NK-92 (cell line): Measurements from ENCODE around the gene TMEM125.

Experiments
- DNase-seq: peaks from one replicate; lab custom pipeline; 2025; ENCODE audit not compliant: unreplicated experiment; lab: John Stamatoyannopoulos, UW

TMEM125 gene

GRCh38 chr1:43308635-43309404 is 39.0 kb downstream of the TMEM125 start:
- no peak for DNase-seq

GRCh38 chr1:43309405-43310025 is 39.7 kb downstream of the TMEM125 start:
- no peak for DNase-seq

GRCh38 chr1:43311521-43311920 is 41.7 kb downstream of the TMEM125 start:
- no peak for DNase-seq

- no peak for DNase-seq
Observed at GRCh38 chr1:43312212-43312623, 42.4 kb downstream of the TMEM125 start.

GRCh38 chr1:43312663-43313515 is 43.1 kb downstream of the TMEM125 start:
- DNase-seq: no peak

- no peak for DNase-seq
Observed at GRCh38 chr1:43313771-43314170, 44.0 kb downstream of the TMEM125 start.

GRCh38 chr1:43314233-43314632 is 44.5 kb downstream of the TMEM125 start:
- DNase-seq: no peak

- DNase-seq: no peak
Observed at GRCh38 chr1:43315481-43315880, 45.7 kb downstream of the TMEM125 start.

GRCh38 chr1:43315963-43316737 is 46.4 kb downstream of the TMEM125 start:
- DNase-seq: no peak

- no peak for DNase-seq
Observed at GRCh38 chr1:43316738-43317520, 47.1 kb downstream of the TMEM125 start.

GRCh38 chr1:43317817-43318471 is 48.2 kb downstream of the TMEM125 start:
- DNase-seq: no peak

- no peak for DNase-seq
Observed at GRCh38 chr1:43318831-43319230, 49.0 kb downstream of the TMEM125 start.

GRCh38 chr1:43319288-43319687 is 49.5 kb downstream of the TMEM125 start:
- DNase-seq: no peak

- DNase-seq: no peak
Observed at GRCh38 chr1:43319766-43320165, 50.0 kb downstream of the TMEM125 start.

GRCh38 chr1:43321331-43321891 is 51.6 kb downstream of the TMEM125 start:
- no peak for DNase-seq

- no peak for DNase-seq
Observed at GRCh38 chr1:43322506-43322905, 52.7 kb downstream of the TMEM125 start.
